Naive B cell (primary cell): ENCODE results near the gene CCDC148. TPM values are rescaled to one million over a fixed set of nuclear protein-coding genes. Genes with fewer than 3 reads are reported as not detected.
A peak's percentile ranks its signal among the peaks of the same experiment; 100 is the strongest.
"Not testable (repeated sequence)": the region's sequence is repeated elsewhere in the genome, so short reads cannot be mapped to it uniquely, and the experiment has no call there.

Experiments used
- ATAC-seq, 2 donors: fragments of 150-1000 bp; cut with Tn5 transposase; 2 replicates each; pipeline ENCODE4 v1.10.0; 2021; ENCODE audit warnings: low read depth in 2 of 2, mild to moderate bottlenecking in 2 of 2, moderate library complexity in 2 of 2
- DNase-seq: peaks from one replicate; pipeline ENCODE4 v3.0.0; 2022
- H3K27ac Mint-ChIP-seq, 6 donors: one replicate each; pipeline ENCODE4 v1.8.0; 2020 to 2022; ENCODE audit warnings: mild to moderate bottlenecking in 6 of 6, mixed read lengths in 6 of 6, moderate library complexity in 5 of 6, inconsistent platforms in 2 of 6
- H3K27me3 Mint-ChIP-seq, 3 donors: one replicate each; pipeline ENCODE4 v1.8.0; 2021 to 2022; ENCODE audit warnings: mixed read lengths in 3 of 3, mild to moderate bottlenecking in 1 of 3
- H3K36me3 Mint-ChIP-seq, 2 donors: one replicate each; pipeline ENCODE4 v1.8.0; 2020 to 2022; ENCODE audit warnings: mixed read lengths in 2 of 2, inconsistent platforms in 1 of 2, mild to moderate bottlenecking in 1 of 2
- H3K4me1 Mint-ChIP-seq, 3 donors: one replicate each; pipeline ENCODE4 v1.8.0; 2020 to 2022; ENCODE audit warnings: mixed read lengths in 3 of 3, inconsistent platforms in 1 of 3, mild to moderate bottlenecking in 1 of 3, moderate library complexity in 1 of 3
- H3K4me3 Mint-ChIP-seq, 8 donors: one replicate each; pipeline ENCODE4 v1.8.0; 2020 to 2022; ENCODE audit warnings: mild to moderate bottlenecking in 8 of 8, mixed read lengths in 8 of 8, moderate library complexity in 8 of 8, inconsistent platforms in 2 of 8
- H3K9me3 Mint-ChIP-seq, 7 donors: one replicate each; pipeline ENCODE4 v1.8.0; 2020 to 2022; ENCODE audit warnings: mixed read lengths in 7 of 7, mild to moderate bottlenecking in 5 of 7, inconsistent platforms in 2 of 7, moderate library complexity in 1 of 7
- polyA plus RNA-seq, 6 donors: library from polyadenylated mRNA; unstranded; fragments of 300-500 nt; fragmentation: Illumina TruSeq; gene quantifications; one replicate each; pipeline ENCODE4 v1.2.3, GENCODE V29; 2021; ENCODE audit warnings: low read depth in 6 of 6

Gene CCDC148
- polyA plus RNA-seq, 6 donors from 2014 or later: not detected

GRCh38 chr2:158269143-158269542 is 187.4 kb downstream of the CCDC148 start:
- DNase-seq: no peak
- Mint-ChIP-seq H3K4me1 (no peaks in the 10 kb centered on the region), H3K36me3 (no peaks in the 10 kb centered on the region), H3K27me3 (peaks cover 0 to 13% (median 4%) of the 10 kb centered on the region in 3 donors), H3K4me3 (no peak overlapping the region), H3K9me3 (peaks cover 0 to 5% (median 0%) of the 10 kb centered on the region in 7 donors), H3K27ac (no peak overlapping the region)
- no peak for ATAC-seq

GRCh38 chr2:158266111-158266510 is 190.4 kb downstream of the CCDC148 start:
- DNase-seq (no peak), ATAC-seq (no peak)
- Mint-ChIP-seq H3K36me3 (no peaks in the 10 kb centered on the region), H3K4me3 (no peak overlapping the region), H3K9me3 (peaks cover 0 to 9% (median 3%) of the 10 kb centered on the region in 7 donors), H3K27ac (no peak overlapping the region), H3K4me1 (no peaks in the 10 kb centered on the region), H3K27me3 (no peaks in the 10 kb centered on the region)

GRCh38 chr2:158255257-158255656 is 201.3 kb downstream of the CCDC148 start:
- Mint-ChIP-seq H3K27ac (no peak overlapping the region), H3K9me3 (peaks cover 0 to 5% (median 0%) of the 10 kb centered on the region in 7 donors), H3K27me3 (peaks cover 0 to 18% (median 5%) of the 10 kb centered on the region in 3 donors), H3K4me3 (no peak overlapping the region), H3K36me3 (no peaks in the 10 kb centered on the region), H3K4me1 (no peaks in the 10 kb centered on the region)
- DNase-seq (no peak), ATAC-seq (no peak)

- Mint-ChIP-seq H3K36me3 (no peaks in the 10 kb centered on the region), H3K27me3 (peaks cover 0 to 9% (median 5%) of the 10 kb centered on the region in 3 donors), H3K27ac (no peak overlapping the region), H3K4me3 (no peak overlapping the region), H3K4me1 (no peaks in the 10 kb centered on the region), H3K9me3 (peaks cover 0 to 5% (median 0%) of the 10 kb centered on the region in 7 donors)
- DNase-seq (no peak), ATAC-seq (no peak)
Measured at GRCh38 chr2:158253170-158253569, 203.4 kb downstream of the CCDC148 start.

GRCh38 chr2:158251356-158251755 is 205.2 kb downstream of the CCDC148 start:
- Mint-ChIP-seq H3K9me3 (peaks cover 0 to 5% (median 0%) of the 10 kb centered on the region in 7 donors), H3K36me3 (no peaks in the 10 kb centered on the region), H3K4me3 (no peak overlapping the region)

GRCh38 chr2:158243392-158243791 is 213.2 kb downstream of the CCDC148 start:
- Mint-ChIP-seq H3K4me1 (no peaks in the 10 kb centered on the region), H3K36me3 (no peaks in the 10 kb centered on the region), H3K27ac (no peak overlapping the region), H3K4me3 (no peak overlapping the region), H3K27me3 (no peaks in the 10 kb centered on the region), H3K9me3 (no peaks in the 10 kb centered on the region)
- DNase-seq: no peak
- ATAC-seq: no peak

More at GRCh38 chr2:158251356-158251755, 205.2 kb downstream of the CCDC148 start:
- no peak overlapping the region for H3K27ac Mint-ChIP-seq
- H3K4me1 Mint-ChIP-seq: no peaks in the 10 kb centered on the region
- DNase-seq (no peak), ATAC-seq (no peak)
- peaks cover 0 to 9% (median 5%) of the 10 kb centered on the region in 3 donors for H3K27me3 Mint-ChIP-seq

- DNase-seq (no peak), ATAC-seq (no peak)
- no peaks in the 10 kb centered on the region for H3K27me3 Mint-ChIP-seq
- H3K27ac Mint-ChIP-seq: peak overlapping the region in 1 of 6 donors; percentile 22
- H3K4me1 Mint-ChIP-seq: no peaks in the 10 kb centered on the region
- no peaks in the 10 kb centered on the region for H3K9me3 Mint-ChIP-seq
- no peaks in the 10 kb centered on the region for H3K36me3 Mint-ChIP-seq
- peak overlapping the region in 1 of 8 donors; percentile 30 for H3K4me3 Mint-ChIP-seq
Measured at GRCh38 chr2:158242280-158242679, 214.3 kb downstream of the CCDC148 start.

- DNase-seq: no peak
- Mint-ChIP-seq H3K4me1 (no peaks in the 10 kb centered on the region), H3K36me3 (no peaks in the 10 kb centered on the region), H3K4me3 (no peak overlapping the region), H3K27ac (no peak overlapping the region), H3K9me3 (no peaks in the 10 kb centered on the region), H3K27me3 (no peaks in the 10 kb centered on the region)
- no peak for ATAC-seq
Measured at GRCh38 chr2:158240975-158241374, 215.6 kb downstream of the CCDC148 start.

GRCh38 chr2:158239271-158239670 is 217.3 kb downstream of the CCDC148 start:
- no peaks in the 10 kb centered on the region for H3K27me3 Mint-ChIP-seq
- ATAC-seq (no peak), DNase-seq (no peak)
- H3K4me3 Mint-ChIP-seq: no peak overlapping the region
- H3K27ac Mint-ChIP-seq: no peak overlapping the region
- H3K36me3 Mint-ChIP-seq: no peaks in the 10 kb centered on the region
- no peaks in the 10 kb centered on the region for H3K4me1 Mint-ChIP-seq
- no peaks in the 10 kb centered on the region for H3K9me3 Mint-ChIP-seq

- H3K4me3 Mint-ChIP-seq: no peak overlapping the region
- H3K36me3 Mint-ChIP-seq: no peaks in the 10 kb centered on the region
- no peaks in the 10 kb centered on the region for H3K9me3 Mint-ChIP-seq
- DNase-seq (no peak), ATAC-seq (no peak)
- no peaks in the 10 kb centered on the region for H3K4me1 Mint-ChIP-seq
- no peak overlapping the region for H3K27ac Mint-ChIP-seq
- no peaks in the 10 kb centered on the region for H3K27me3 Mint-ChIP-seq
Measured at GRCh38 chr2:158234497-158234896, 222.1 kb downstream of the CCDC148 start.

GRCh38 chr2:158232476-158232875 is 224.1 kb downstream of the CCDC148 start:
- no peak for ATAC-seq
- peaks cover 0 to 8% (median 5%) of the 10 kb centered on the region in 7 donors for H3K9me3 Mint-ChIP-seq
- DNase-seq: no peak
- H3K4me3 Mint-ChIP-seq: no peak overlapping the region
- no peaks in the 10 kb centered on the region for H3K27me3 Mint-ChIP-seq
- peak overlapping the region in 1 of 6 donors; percentile 58 for H3K27ac Mint-ChIP-seq
- no peaks in the 10 kb centered on the region for H3K36me3 Mint-ChIP-seq
- no peaks in the 10 kb centered on the region for H3K4me1 Mint-ChIP-seq

- H3K9me3 Mint-ChIP-seq: peaks cover 0 to 8% (median 5%) of the 10 kb centered on the region in 7 donors
- H3K4me1 Mint-ChIP-seq: peaks cover 0 to 1% (median 0%) of the 10 kb centered on the region in 3 donors
- no peak overlapping the region for H3K4me3 Mint-ChIP-seq
- no peaks in the 10 kb centered on the region for H3K36me3 Mint-ChIP-seq
- ATAC-seq (no peak), DNase-seq (no peak)
- no peaks in the 10 kb centered on the region for H3K27me3 Mint-ChIP-seq
- H3K27ac Mint-ChIP-seq: no peak overlapping the region
Measured at GRCh38 chr2:158228943-158229508, 227.5 kb downstream of the CCDC148 start.

GRCh38 chr2:158223066-158223465 is 233.5 kb downstream of the CCDC148 start:
- H3K27ac Mint-ChIP-seq: peak overlapping the region in 1 of 6 donors; percentile 37
- not testable (repeated sequence) for H3K27me3 Mint-ChIP-seq, H3K36me3 Mint-ChIP-seq, H3K4me3 Mint-ChIP-seq, DNase-seq, ATAC-seq, H3K9me3 Mint-ChIP-seq
- peaks cover 28 to 42% (median 33%) of the 10 kb centered on the region in 3 donors for H3K4me1 Mint-ChIP-seq

- DNase-seq (no peak), ATAC-seq (peak; percentile 57)
- Mint-ChIP-seq H3K27ac (peak overlapping the region in 3 of 6 donors; percentile 21 to 90 (median 34)), H3K36me3 (no peaks in the 10 kb centered on the region), H3K4me1 (peaks cover 33 to 52% (median 34%) of the 10 kb centered on the region in 3 donors), H3K27me3 (no peaks in the 10 kb centered on the region), H3K9me3 (peaks cover 0 to 4% (median 0%) of the 10 kb centered on the region in 7 donors), H3K4me3 (peak overlapping the region in 3 of 8 donors; percentile 55 to 71 (median 55))
Measured at GRCh38 chr2:158221063-158222020, 235.2 kb downstream of the CCDC148 start.
